ENCODE measurements around the gene SGK2. TPM values are rescaled to one million over a fixed set of nuclear protein-coding genes. Genes with fewer than 3 reads are reported as not detected.

Gene SGK2
- total and polyA plus RNA-seq, 9 of the 15 experiments (the other 6 are each of a cell fraction or from before 2014, with no cell fraction given), result 0.07 to 0.31 (median 0.15) TPM; not detected in 2

GRCh38 chr20:43586641-43587040, 27.8 kb downstream of the SGK2 start:
- ChIA-PET POLR2A (interaction anchor here (1.0 to 2.4 kb wide), 3 partner anchors 27 to 129 kb away, joined by 3 to 10 read pairs (median 3); partner anchors contain the start of gene SRSF6), CTCF (ENCODE audit: low intra/inter-chr PET ratio) (no interaction called here)
- no peak overlapping the region for H2AFZ ChIP-seq (ENCODE audit: low read depth, low read length)
- no TSS peak for BruUV-seq (replicated peaks)
- no peak overlapping the region for H3K27ac ChIP-seq (ENCODE audit: extremely low read depth, low read depth, low read length)
- no peaks in the 10 kb centered on the region for H3K9me1 ChIP-seq (ENCODE audit: control insufficient read depth, insufficient read depth, low read length)
- H3K79me2 ChIP-seq (ENCODE audit: control insufficient read depth, insufficient read depth, low read length), result peaks cover 6% of the 10 kb centered on the region; the same call in 1 of the 3 replicates
- no peaks in the 10 kb centered on the region for H4K20me1 ChIP-seq (replicated peaks; ENCODE audit: control insufficient read depth, insufficient read depth, low read length)
- DNase-seq (ENCODE audit: extremely low read depth in 1 of 4, low spot score in 3 of 4) (no peak), ATAC-seq (no peak), FAIRE-seq (no peak)
- no peaks in the 10 kb centered on the region for H3K27me3 ChIP-seq (ENCODE audit: control insufficient read depth in 2 of 2, insufficient read depth in 2 of 2, low read length in 2 of 2)
- no peaks in the 10 kb centered on the region for H3K36me3 ChIP-seq (ENCODE audit: control insufficient read depth, insufficient read depth, low read length)
- in situ Hi-C loops (cut with MboI) (no loop called here), intact Hi-C loops (cut with micrococcal nuclease) (no loop called here)
- no peak overlapping the region for H3K9ac ChIP-seq (ENCODE audit: insufficient read depth in 1 of 2, low read depth in 2 of 2, low read length in 2 of 2)
- no peak overlapping the region for H3K4me3 ChIP-seq
- no peak overlapping the region for H3K4me2 ChIP-seq (ENCODE audit: insufficient read depth, low read length)
- H3K4me1 ChIP-seq (replicated peaks in 1 of 2; ENCODE audit: control insufficient read depth in 2 of 2, insufficient read depth in 2 of 2, low read length in 2 of 2), result peaks cover 25 to 26% of the 10 kb centered on the region in 2 experiments
- H3K9me3 ChIP-seq (replicated peaks; ENCODE audit: control insufficient read depth, insufficient read depth, low read depth, low read length), result peaks cover 3% of the 10 kb centered on the region; the same call in 1 of the 2 replicates
- 75% methylated on average over 6 of the region's 8 CpGs for WGBS (ENCODE audit: insufficient coverage, low coverage, missing lambda C conversion rate)
- no peak for TF ChIP-seq GATAD2A (IDR thresholded peaks at IDR 0.05)
- TF ChIP-seq ZNF609 (CRISPR knock-in tag; IDR thresholded peaks at IDR 0.05; ENCODE audit: borderline replicate concordance), result no peak
- TF ChIP-seq NBN (IDR thresholded peaks at IDR 0.05; ENCODE audit: low read depth), result no peak
- no peak for TF ChIP-seq ZNF324 (CRISPR knock-in tag; IDR thresholded peaks at IDR 0.05)
- TF ChIP-seq, protein P1, sequence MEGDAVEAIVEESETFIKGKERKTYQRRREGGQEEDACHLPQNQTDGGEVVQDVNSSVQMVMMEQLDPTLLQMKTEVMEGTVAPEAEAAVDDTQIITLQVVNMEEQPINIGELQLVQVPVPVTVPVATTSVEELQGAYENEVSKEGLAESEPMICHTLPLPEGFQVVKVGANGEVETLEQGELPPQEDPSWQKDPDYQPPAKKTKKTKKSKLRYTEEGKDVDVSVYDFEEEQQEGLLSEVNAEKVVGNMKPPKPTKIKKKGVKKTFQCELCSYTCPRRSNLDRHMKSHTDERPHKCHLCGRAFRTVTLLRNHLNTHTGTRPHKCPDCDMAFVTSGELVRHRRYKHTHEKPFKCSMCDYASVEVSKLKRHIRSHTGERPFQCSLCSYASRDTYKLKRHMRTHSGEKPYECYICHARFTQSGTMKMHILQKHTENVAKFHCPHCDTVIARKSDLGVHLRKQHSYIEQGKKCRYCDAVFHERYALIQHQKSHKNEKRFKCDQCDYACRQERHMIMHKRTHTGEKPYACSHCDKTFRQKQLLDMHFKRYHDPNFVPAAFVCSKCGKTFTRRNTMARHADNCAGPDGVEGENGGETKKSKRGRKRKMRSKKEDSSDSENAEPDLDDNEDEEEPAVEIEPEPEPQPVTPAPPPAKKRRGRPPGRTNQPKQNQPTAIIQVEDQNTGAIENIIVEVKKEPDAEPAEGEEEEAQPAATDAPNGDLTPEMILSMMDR (IDR thresholded peaks at IDR 0.05 in 2 of 3, conservative IDR thresholded peaks at IDR 0.05 in 1 of 3; ENCODE audit: insufficient read depth in 2 of 3, low read depth in 1 of 3, low read length in 3 of 3), result no peak
- no peak for TF ChIP-seq KLF13 (tag; IDR thresholded peaks at IDR 0.05; ENCODE audit: borderline replicate concordance, low read depth)
- no peak for TF ChIP-seq ZNF668 (CRISPR knock-in tag; IDR thresholded peaks at IDR 0.05)
- no peak for TF ChIP-seq MYC (IDR thresholded peaks at IDR 0.05; ENCODE audit: low read depth, low read length)
- no peak for TF ChIP-seq MYC (CRISPR knock-in tag; IDR thresholded peaks at IDR 0.05; ENCODE audit: borderline replicate concordance, low read depth)
- TF ChIP-seq RBM25 (IDR thresholded peaks at IDR 0.05; ENCODE audit: low read depth, low read length, severe bottlenecking), result no peak

Measured in K562 (cell line).